Amniotic epithelial cell (primary cell): ENCODE data around the gene NRXN3.
"Not testable (repeated sequence)": the region's sequence is repeated elsewhere in the genome, so short reads cannot be mapped to it uniquely, and the experiment has no call there.

Experiments used
- DNase-seq: peaks from one replicate; pipeline ENCODE4 v3.0.0-alpha.2; 2010; ENCODE audit warnings: low read depth

Gene NRXN3

GRCh38 chr14:78403278-78403815 lies 233.2 kb downstream of the NRXN3 start:
- peak; percentile 27 for DNase-seq

DNA sequence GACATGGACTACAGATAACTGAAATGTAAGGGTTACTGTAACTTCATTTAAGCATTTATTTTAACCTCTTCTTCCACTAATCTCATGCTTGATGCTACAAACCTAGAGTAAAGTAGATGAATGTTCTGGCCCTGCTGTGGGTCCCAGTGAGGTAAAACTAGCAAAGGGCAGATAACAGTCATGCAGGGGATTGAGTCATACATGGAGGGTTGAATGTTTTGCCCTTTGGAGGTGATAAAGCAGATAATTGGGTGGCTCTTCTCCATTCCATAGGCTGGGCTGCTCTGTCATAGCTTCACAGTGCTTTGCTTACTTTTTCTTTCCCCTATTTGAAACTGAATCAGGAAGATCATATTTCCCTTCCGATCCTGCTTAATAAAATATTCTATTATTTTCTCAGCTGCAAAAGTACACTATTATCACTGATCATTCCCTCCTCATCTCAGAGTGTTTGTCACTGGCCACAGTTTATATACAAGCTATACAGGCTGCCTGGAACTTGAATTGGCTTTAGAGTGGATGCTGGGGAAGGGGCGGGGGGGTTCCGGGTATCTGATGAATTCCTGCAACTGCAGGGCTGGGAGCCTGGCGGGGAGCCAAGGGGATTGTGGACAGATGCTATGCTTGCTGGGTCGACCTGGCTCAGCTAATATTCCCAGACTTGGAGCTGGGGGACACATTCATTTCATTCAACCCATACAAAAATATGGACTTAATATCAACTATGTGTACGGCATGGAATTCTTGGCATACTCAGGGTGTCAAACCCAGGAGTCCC lies 235.1 kb downstream of the NRXN3 start:
- DNase-seq = no peak

DNA sequence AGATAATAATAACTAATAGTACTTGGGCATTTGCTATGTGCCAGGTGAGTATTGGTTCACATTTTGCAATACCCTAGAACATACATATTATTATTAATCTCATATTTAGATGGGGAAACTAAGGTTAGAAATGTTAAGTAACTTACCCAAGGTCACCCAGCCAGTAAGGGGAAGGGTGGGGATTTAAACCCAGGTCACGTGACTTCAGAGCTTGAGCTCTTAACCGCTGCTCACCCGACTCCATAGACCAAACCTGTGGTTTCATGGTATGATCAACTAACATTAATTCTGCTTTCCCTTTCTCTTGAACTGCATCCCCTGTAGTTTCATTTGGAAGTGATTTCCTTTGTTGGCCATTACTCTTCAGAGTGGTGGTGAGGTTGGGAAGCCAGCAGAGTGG lies 242.3 kb downstream of the NRXN3 start:
- no peak for DNase-seq

DNA sequence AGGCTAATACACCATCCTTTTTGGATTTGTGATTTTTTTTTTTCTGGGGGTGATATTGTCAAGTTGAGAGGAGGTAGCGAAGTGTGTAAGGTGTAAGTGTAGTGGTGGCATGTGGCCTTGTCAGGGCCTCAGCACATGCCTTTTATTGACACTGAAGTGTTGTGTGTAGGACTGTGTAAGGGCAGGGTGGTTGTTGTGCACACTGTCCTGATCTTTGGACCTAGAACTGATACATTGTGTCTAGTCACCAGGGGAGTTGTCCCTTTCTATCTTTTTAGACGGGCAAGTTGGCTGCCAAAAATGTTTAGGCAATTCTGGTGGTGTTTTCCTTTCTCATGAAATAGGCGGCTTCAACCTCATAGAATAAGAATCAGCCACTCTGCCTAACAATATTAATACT lies 244.0 kb downstream of the NRXN3 start:
- no peak for DNase-seq

GRCh38 chr14:78417532-78417931 lies 247.4 kb downstream of the NRXN3 start:
- DNase-seq = no peak

DNA sequence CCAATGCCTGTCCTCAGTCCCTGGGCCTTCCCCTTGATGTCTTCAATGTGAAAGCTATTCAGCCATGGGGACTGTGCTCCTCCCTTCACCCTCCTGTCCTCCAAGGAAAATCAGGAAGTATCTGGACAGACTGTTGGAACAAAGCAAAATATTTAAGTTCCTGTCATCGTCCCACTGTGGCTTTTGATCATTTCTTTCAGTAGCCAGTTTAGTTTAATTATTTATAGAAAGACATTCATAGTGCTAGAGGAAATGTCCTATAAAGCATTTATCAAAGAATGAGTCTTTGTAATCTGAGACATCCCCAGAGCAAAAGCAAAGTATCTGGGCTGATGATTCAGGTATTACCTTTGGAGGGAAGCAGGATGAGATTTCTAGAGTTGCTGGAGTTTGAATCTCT lies 254.1 kb downstream of the NRXN3 start:
- no peak for DNase-seq

- no peak for DNase-seq
These were observed 255.2 kb downstream of the NRXN3 start for GRCh38 chr14:78425330-78425729.

- DNase-seq = no peak
These were observed 255.6 kb downstream of the NRXN3 start for GRCh38 chr14:78425782-78426181.

DNA sequence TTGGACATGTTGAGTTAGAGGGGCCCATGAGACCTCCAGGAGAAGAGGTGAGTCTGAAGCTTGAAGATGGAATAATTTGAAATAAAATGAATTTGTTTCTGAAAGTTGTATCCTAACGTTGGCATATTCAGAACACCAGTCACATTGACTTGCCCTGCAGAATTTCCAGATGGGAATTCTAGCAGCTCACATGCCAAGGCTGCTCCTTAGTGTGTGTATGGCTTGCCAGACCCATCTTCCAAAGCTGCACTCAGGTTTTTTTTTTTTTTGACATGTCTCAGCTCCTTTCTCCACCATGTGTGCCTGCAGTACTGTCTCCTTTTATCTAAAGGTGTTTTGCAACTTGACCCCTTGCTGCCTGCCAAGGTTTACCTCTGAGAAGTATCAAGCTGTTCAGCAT lies 261.9 kb downstream of the NRXN3 start:
- no peak for DNase-seq

DNA sequence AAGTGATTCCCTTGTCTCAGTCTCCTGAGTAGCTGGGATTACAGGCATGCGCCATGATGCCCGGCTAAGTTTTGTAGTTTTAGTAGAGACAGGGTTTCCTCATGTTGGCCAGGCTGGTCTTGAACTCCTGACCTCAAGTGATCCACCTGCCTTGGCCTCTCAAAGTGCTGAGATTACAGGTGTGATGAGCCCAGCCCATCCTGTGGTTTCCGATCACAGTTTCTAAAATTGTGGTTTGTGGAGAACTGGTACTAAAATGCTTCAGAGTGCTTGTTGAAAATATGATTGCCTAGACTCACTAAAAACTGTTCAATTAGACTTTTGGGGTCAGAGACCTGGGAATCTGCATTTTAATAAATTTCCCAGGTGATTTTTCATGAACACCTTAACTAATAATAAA lies 267.3 kb downstream of the NRXN3 start:
- not testable (repeated sequence) for DNase-seq

DNA sequence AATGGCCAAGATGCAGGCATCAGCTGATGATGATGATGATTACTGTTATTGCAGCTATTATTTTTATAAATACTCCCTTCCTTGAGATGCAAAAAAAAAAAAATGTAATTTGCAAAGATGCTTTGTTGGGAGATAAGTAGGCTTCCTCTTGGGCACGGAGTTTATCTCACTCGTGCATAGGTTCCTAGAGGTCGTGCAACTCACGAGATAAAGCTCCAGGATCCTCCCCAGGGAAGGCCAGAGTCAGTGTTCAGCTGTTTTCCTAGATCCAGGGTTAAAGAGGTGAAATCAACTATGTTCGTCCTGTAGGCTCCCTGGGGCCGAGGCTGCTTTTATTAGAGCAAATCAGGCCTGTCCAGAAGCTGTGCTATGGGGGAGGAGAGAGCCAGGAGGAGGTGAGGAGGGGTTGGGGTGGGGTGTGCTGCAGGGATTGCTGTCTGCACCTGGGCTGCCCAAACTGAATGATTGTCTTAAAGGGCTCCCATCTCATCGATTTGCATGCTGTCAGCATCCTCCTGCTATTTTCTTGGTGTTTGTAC lies 270.3 kb downstream of the NRXN3 start:
- no peak for DNase-seq

GRCh38 chr14:78443834-78444233 lies 273.7 kb downstream of the NRXN3 start:
- DNase-seq = no peak

- DNase-seq = no peak
These were observed 275.1 kb downstream of the NRXN3 start for GRCh38 chr14:78445275-78445674.

DNA sequence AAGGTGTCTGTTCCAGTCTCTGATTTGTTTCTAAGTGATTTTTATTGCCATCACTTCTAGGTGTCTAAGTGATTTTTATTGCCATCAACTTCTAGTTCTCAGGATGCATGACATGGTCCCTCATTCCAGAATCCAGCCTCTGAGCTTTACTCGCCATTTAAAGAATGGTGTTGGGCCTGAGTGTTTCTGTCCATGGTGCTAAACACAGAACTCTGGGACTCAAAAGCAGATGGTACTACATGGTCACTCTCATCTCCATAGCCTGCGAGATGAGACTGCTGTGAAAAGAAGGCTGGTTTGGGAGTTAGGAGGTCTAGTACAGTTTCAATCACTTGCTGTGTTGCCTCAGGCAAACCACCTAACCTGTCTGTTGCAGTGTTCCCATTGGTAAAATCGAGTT lies 276.6 kb downstream of the NRXN3 start:
- DNase-seq = no peak

GRCh38 chr14:78448164-78449094 lies 278.3 kb downstream of the NRXN3 start:
- no peak for DNase-seq

- no peak for DNase-seq
These were observed 280.6 kb downstream of the NRXN3 start for GRCh38 chr14:78450669-78451318.

DNA sequence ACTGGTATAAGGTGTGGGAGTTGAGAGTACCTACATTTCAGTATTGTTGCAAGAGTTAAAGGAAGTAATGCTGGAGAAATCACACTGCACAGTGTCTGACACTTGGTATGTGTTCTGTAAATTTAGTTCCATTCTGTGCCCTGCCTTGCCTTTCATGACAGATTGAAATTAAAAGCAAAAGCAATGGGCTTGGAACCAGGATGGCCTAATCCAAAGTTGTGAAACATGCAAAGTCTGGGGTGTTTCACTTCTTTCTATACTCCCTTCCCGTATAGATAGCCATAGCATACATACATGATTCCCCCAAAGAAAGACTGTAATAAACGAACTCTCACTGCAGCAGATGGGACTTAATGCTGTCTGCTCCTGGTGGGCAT lies 281.1 kb downstream of the NRXN3 start:
- DNase-seq = no peak

GRCh38 chr14:78455896-78456435 lies 285.8 kb downstream of the NRXN3 start:
- no peak for DNase-seq

GRCh38 chr14:78469947-78470346 lies 299.8 kb downstream of the NRXN3 start:
- no peak for DNase-seq

- DNase-seq = no peak
These were observed 309.1 kb downstream of the NRXN3 start for GRCh38 chr14:78479127-78479780.

DNA sequence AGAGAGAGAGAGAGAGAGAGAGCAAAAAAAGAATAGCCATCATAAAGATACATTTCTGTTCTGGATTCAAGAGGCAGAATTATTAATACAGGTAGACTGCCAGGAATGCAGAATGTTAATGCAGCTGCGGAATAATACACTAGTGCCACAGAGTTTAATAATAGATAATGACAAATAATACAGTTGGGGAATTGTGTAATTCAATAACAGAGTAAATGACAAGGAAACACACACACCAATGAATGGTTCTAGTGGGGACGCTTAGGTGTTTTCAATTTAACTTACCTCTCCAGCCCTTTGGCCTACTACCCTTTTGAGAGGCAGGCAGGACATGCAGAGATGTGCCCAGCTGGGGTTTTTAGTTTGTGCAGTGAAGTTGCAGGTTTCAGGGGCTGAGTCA lies 313.9 kb downstream of the NRXN3 start:
- no peak for DNase-seq
